Neural progenitor cell (in vitro differentiated cells): ENCODE results near the gene F10. TPM values are rescaled to one million over a fixed set of nuclear protein-coding genes. Genes with fewer than 3 reads are reported as not detected.

ENCODE experiments used
- DNase-seq: peaks from one replicate; pipeline ENCODE4 v3.0.0-alpha.2; 2016; ENCODE audit warnings: low spot score
- H2AFZ ChIP-seq: fragments of 200-600 bp; sonication (generic); replicated peaks from 2 replicates; pipeline ENCODE4 v1.6.1; 2016; ENCODE audit warnings: antibody characterized with exemption
- H3F3A ChIP-seq: fragments of 200-600 bp; sonication (generic); 2 replicates; pipeline ENCODE4 v1.6.1; 2016; ENCODE audit warnings: antibody characterized with exemption, low read depth
- H3K27ac ChIP-seq: fragments of 200-600 bp; sonication (generic); 2 replicates; pipeline ENCODE4 v1.5.1; 2016; ENCODE audit warnings: mild to moderate bottlenecking
- H3K27me3 ChIP-seq: fragments of 200-600 bp; sonication (generic); 2 replicates; pipeline ENCODE4 v1.6.1; 2016; ENCODE audit warnings: mild to moderate bottlenecking, moderate library complexity
- H3K36me3 ChIP-seq: fragments of 200-600 bp; sonication (generic); 2 replicates; pipeline ENCODE4 v1.5.1; 2016
- H3K4me1 ChIP-seq: fragments of 200-600 bp; sonication (generic); 2 replicates; pipeline ENCODE4 v1.6.1; 2016; ENCODE audit warnings: mixed run types
- H3K4me2 ChIP-seq: fragments of 200-600 bp; sonication (generic); 2 replicates; pipeline ENCODE4 v1.6.1; 2016
- H3K4me3 ChIP-seq: fragments of 200-600 bp; sonication (generic); 2 replicates; pipeline ENCODE4 v1.5.1; 2016
- H3K79me2 ChIP-seq: fragments of 200-600 bp; sonication (generic); 2 replicates; pipeline ENCODE4 v1.6.1; 2016; ENCODE audit warnings: low read depth
- H3K9ac ChIP-seq: fragments of 200-600 bp; sonication (generic); 2 replicates; pipeline ENCODE4 v1.6.1; 2016
- H3K9me3 ChIP-seq: fragments of 200-600 bp; sonication (generic); 2 replicates; pipeline ENCODE4 v1.5.1; 2016; ENCODE audit warnings: low read depth
- H4K20me1 ChIP-seq: fragments of 200-600 bp; sonication (generic); 2 replicates; pipeline ENCODE4 v1.6.1; 2016; ENCODE audit warnings: low read depth
- H3K27ac Mint-ChIP-seq: 3 replicates; pipeline ENCODE4 v1.8.0; 2021; ENCODE audit warnings: mixed read lengths
- H3K27me3 Mint-ChIP-seq: 2 replicates; pipeline ENCODE4 v1.8.0; 2022; ENCODE audit warnings: low read depth, mild to moderate bottlenecking, inconsistent platforms, moderate library complexity, mixed read lengths; ENCODE audit not compliant: insufficient read depth
- H3K36me3 Mint-ChIP-seq: 3 replicates; pipeline ENCODE4 v1.8.0; 2021; ENCODE audit warnings: mixed read lengths
- H3K4me1 Mint-ChIP-seq: 3 replicates; pipeline ENCODE4 v1.8.0; 2021; ENCODE audit warnings: mixed read lengths
- H3K4me3 Mint-ChIP-seq: 3 replicates; pipeline ENCODE4 v1.8.0; 2021; ENCODE audit warnings: mild to moderate bottlenecking, moderate library complexity, mixed read lengths
- H3K9me3 Mint-ChIP-seq: 3 replicates; pipeline ENCODE4 v1.8.0; 2020; ENCODE audit warnings: mixed read lengths
- CTCF ChIP-seq: fragments of 200-600 bp; sonication (generic); IDR thresholded peaks from 2 replicates; pipeline ENCODE4 v1.5.1; 2017; ENCODE audit warnings: antibody characterized with exemption, mild to moderate bottlenecking
- EZH2 ChIP-seq: fragments of 200-600 bp; sonication (generic); IDR thresholded peaks from 2 replicates; pipeline ENCODE4 v1.6.1; 2017; ENCODE audit warnings: antibody characterized with exemption, mild to moderate bottlenecking, moderate library complexity
- EZH2phosphoT487 ChIP-seq: fragments of 200-600 bp; sonication (generic); IDR thresholded peaks from 2 replicates; pipeline ENCODE4 v1.6.1; 2017; ENCODE audit warnings: antibody characterized with exemption
- total RNA-seq: library from RNA; depleted of rRNA; stranded (reverse); fragments of >200 nt; gene quantifications from 2 replicates; pipeline ENCODE4 v1.2.3, GENCODE V29; 2015; ENCODE audit warnings: low replicate concordance

Gene F10
- total RNA-seq, 1 donor from 2014 or later = 2.0 TPM

DNA sequence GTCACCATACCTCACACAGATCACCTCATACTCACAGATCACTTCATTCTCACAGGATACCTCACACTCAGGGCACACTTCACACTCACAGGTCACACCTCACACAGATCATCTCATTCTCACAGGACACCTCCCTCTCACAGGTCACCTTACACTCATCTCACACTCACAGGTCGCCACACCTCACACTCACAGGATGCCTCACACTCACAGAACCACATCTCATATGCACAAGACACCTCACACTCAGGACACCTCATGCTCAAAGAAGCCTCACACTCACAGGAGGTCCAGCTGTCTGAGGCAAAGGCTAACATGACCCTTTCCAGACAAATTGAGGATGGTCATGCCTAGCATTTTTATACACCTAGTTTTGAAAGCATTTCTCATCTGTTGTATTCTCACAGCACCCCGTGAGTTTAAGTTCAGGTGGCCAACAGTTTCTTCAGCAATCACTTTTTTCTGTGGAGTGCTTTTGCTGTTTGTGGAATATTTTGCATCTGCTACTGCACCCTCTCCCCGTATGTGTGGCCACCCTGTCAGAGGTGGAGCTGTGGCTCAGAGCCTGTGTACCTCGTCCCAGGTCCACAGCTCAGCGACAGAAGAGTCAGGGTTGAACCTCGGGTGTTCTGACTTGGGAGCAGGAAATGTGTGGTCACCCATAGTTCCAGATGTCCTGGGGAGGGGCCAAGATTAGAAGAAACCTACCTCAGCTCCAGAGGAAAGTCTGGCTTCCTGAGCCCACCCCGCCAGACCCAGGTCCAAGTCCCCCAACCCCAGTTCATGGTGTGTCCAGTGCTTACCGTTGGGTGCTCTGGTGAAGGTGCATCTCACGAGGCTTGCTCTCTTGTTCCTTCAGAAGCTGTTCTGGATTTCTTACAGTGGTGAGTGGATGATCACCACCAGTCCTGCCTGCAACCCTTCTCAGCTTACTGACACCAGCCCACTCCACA lies 9.4 kb upstream of the F10 start:
- Mint-ChIP-seq H3K9me3 (peaks cover 4% of the 10 kb centered on the region), H3K27me3 (peaks cover 12% of the 10 kb centered on the region), H3K4me1 (peaks cover 3% of the 10 kb centered on the region), H3K4me3 (no peak overlapping the region), H3K36me3 (no peaks in the 10 kb centered on the region), H3K27ac (no peak overlapping the region)
- H3K9ac ChIP-seq = no peak overlapping the region
- no peaks in the 10 kb centered on the region for H4K20me1 ChIP-seq
- no peak overlapping the region for H3K4me2 ChIP-seq
- H3K27ac ChIP-seq = no peak overlapping the region
- no peak for TF ChIP-seq CTCF
- no peak for TF ChIP-seq EZH2
- TF ChIP-seq EZH2phosphoT487 = no peak
- no peak for DNase-seq
- no peaks in the 10 kb centered on the region for H3F3A ChIP-seq
- peaks cover 22% of the 10 kb centered on the region for H3K27me3 ChIP-seq
- no peaks in the 10 kb centered on the region for H3K4me1 ChIP-seq
- no peak overlapping the region for H2AFZ ChIP-seq
- H3K9me3 ChIP-seq = no peaks in the 10 kb centered on the region
- H3K79me2 ChIP-seq = no peaks in the 10 kb centered on the region
- H3K36me3 ChIP-seq = no peaks in the 10 kb centered on the region
- H3K4me3 ChIP-seq = no peak overlapping the region

GRCh38 chr13:113113846-113114271 lies 8.7 kb upstream of the F10 start:
- H3K4me2 ChIP-seq = no peak overlapping the region
- no peaks in the 10 kb centered on the region for H3F3A ChIP-seq
- H3K4me3 Mint-ChIP-seq = no peak overlapping the region
- no peaks in the 10 kb centered on the region for H4K20me1 ChIP-seq
- DNase-seq = no peak
- peaks cover 12% of the 10 kb centered on the region for H3K27me3 Mint-ChIP-seq
- peaks cover 4% of the 10 kb centered on the region for H3K9me3 Mint-ChIP-seq
- no peak overlapping the region for H2AFZ ChIP-seq
- H3K4me1 ChIP-seq = no peaks in the 10 kb centered on the region
- H3K27ac ChIP-seq = no peak overlapping the region
- H3K27me3 ChIP-seq = peaks cover 22% of the 10 kb centered on the region
- H3K36me3 ChIP-seq = no peaks in the 10 kb centered on the region
- no peak overlapping the region for H3K9ac ChIP-seq
- peaks cover 3% of the 10 kb centered on the region for H3K4me1 Mint-ChIP-seq
- no peaks in the 10 kb centered on the region for H3K79me2 ChIP-seq
- TF ChIP-seq EZH2phosphoT487 (no peak), EZH2 (no peak), CTCF (no peak)
- H3K36me3 Mint-ChIP-seq = no peaks in the 10 kb centered on the region
- H3K4me3 ChIP-seq = no peak overlapping the region
- H3K27ac Mint-ChIP-seq = no peak overlapping the region
- H3K9me3 ChIP-seq = no peaks in the 10 kb centered on the region

DNA sequence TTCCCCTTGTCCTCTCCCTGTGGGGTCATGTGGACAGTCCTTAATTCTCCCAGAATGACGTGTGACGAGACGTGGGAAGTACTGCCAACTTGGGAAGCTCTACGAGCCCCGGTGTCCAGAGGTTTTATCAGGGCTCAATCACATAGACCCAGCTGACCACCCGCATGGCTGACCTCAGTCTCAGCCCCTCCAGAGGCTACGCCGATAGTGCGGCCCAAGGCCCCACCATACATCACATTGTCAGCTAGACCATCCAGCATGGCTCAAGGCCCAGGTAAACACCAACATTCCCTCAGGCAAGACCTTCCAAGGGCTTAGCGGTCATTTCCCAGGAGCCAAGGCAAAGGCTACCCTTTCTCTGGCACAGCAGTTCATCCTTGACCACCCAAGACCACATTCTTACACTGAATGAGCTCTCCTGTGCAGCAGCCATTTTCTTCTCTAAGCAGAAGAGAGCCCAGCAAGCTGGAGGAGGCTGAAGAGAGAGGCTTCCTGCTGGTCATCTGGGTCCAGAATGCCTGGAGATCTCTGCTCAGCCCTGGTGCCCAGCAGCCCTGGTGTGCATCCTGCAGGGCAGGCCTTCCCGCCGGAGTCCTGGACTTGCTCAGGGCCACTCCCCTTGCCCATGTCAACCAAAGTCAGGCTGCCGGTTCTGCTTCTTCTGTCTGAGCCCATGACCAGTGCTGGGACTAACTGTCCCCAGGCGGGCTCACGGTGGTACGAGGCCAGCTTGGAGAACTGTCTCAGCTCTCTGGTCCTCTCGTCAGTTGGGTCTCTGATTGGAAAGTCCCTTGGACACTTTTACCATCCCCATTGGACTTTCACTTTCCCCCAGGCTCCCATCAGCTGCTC lies 7.9 kb upstream of the F10 start:
- Mint-ChIP-seq H3K4me3 (no peak overlapping the region), H3K4me1 (peaks cover 2% of the 10 kb centered on the region), H3K36me3 (no peaks in the 10 kb centered on the region), H3K27me3 (peaks cover 7% of the 10 kb centered on the region), H3K27ac (no peak overlapping the region), H3K9me3 (no peaks in the 10 kb centered on the region)
- no peaks in the 10 kb centered on the region for H3K4me1 ChIP-seq
- H3K79me2 ChIP-seq = no peaks in the 10 kb centered on the region
- H3K36me3 ChIP-seq = no peaks in the 10 kb centered on the region
- no peaks in the 10 kb centered on the region for H3F3A ChIP-seq
- peaks cover 15% of the 10 kb centered on the region for H3K27me3 ChIP-seq
- H3K9ac ChIP-seq = no peak overlapping the region
- H3K9me3 ChIP-seq = no peaks in the 10 kb centered on the region
- TF ChIP-seq CTCF = no peak
- no peak for TF ChIP-seq EZH2
- no peak for TF ChIP-seq EZH2phosphoT487
- no peaks in the 10 kb centered on the region for H4K20me1 ChIP-seq
- no peak overlapping the region for H3K4me3 ChIP-seq
- H3K4me2 ChIP-seq = no peak overlapping the region
- no peak overlapping the region for H3K27ac ChIP-seq
- H2AFZ ChIP-seq = no peak overlapping the region
- no peak for DNase-seq
